HG03066 (cell line): ENCODE results near the gene CRB3.
"Not testable (repeated sequence)": the region's sequence is repeated elsewhere in the genome, so short reads cannot be mapped to it uniquely, and the experiment has no call there.

Experiments
- ATAC-seq: cut with Tn5 transposase; IDR thresholded peaks from one replicate; pipeline ENCODE4 v1.9.1; 2021; ENCODE audit warnings: low read depth; ENCODE audit not compliant: unreplicated experiment

Gene CRB3

GRCh38 chr19:6489278-6490061 lies 25.4 kb downstream of the CRB3 start:
- no peak for ATAC-seq

DNA sequence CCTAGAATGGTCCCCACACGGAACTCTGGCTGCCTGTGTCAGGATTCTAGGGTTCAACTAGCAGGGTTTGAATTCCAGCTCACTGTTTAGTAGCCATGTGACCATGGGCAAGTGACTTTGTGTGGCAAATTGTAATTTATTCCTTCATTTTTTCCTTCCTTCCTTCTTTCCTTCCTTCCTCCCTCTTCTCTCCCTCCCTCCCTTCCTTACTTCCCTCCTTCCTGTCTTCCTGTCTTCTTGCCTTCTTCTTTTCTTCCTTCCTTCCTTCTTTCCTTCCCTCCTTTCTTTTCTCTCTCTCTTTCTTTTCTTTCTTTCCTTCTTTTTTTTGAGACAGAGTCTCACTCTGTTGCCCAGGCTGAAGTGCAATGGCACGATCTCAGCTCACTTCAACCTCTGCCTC lies 26.1 kb downstream of the CRB3 start:
- ATAC-seq = no peak

DNA sequence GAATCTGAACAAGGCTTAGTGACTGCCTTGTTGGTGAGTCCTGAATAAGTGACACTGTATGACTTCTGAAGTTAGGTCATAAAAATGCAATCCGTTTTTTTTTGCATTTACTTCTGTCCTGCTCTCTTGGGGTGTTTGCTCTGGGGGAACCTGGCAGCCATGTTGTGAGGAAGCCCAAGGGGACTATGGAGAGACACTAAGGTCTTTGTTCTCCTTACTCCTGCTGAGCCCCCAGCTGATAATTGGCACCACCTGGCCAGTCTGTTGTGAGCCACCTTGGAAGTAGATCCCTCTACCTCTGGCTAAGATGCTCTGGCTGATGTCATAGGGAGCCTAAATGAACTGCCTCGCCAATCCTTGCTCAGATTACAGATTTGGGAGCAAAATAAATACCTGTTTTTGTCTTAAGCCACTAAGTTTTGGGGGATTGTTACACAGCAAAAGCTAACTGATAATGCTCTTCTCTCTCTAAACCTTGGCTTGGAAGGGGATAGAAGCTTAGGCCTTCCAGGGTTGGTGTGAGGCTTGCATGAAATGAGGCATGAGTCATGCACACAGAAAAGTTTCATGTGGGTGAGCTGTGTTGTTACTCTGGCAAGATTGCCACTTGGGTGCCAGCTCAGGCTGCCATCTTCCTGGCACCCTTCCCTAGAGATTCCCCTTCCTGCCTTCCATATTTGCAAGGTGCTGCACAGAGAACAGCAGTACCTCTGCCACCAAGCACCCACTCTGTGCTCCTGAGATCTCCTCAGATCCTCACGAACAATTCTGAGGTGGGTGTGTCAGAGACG lies 27.9 kb downstream of the CRB3 start:
- ATAC-seq = no peak

- no peak for ATAC-seq
These were observed 30.5 kb downstream of the CRB3 start for GRCh38 chr19:6494438-6495036.

- no peak for ATAC-seq
These were observed 31.9 kb downstream of the CRB3 start for GRCh38 chr19:6495947-6496346.

DNA sequence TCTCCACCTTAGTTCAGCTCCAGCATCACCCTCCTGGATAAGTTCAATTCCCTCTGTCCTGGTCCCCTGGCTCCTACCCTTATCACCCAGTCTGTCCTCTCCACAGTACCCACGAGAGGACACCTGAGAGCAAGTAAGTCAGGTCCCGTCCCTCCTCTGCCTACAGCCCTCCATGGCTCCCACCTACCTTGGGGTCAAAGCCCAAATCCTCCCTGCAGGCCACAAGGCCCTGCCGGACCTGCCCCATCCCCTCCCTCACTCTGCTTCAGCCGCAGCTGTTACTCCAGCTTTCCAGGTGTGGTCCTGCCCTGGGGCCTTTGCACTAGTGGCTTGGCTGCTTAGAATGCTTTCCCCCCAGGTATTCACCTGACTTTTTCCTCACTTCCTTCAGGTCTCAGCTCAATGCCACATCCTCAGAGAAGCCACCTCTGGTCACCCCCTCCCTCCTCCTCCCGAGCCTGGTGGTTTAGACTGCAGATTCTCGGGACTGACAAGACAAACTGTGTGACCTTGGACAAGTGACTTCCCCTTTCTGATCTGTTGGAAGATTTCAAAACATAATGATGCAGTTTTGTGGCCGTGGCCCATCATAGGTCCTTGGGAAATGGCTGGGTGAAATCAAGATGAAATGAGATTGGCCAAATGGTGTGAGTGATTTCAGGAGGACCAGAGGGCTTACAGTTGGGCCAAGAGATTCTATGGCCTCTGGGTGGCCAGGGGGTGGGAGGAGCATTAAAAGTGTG lies 34.4 kb downstream of the CRB3 start:
- ATAC-seq = no peak

DNA sequence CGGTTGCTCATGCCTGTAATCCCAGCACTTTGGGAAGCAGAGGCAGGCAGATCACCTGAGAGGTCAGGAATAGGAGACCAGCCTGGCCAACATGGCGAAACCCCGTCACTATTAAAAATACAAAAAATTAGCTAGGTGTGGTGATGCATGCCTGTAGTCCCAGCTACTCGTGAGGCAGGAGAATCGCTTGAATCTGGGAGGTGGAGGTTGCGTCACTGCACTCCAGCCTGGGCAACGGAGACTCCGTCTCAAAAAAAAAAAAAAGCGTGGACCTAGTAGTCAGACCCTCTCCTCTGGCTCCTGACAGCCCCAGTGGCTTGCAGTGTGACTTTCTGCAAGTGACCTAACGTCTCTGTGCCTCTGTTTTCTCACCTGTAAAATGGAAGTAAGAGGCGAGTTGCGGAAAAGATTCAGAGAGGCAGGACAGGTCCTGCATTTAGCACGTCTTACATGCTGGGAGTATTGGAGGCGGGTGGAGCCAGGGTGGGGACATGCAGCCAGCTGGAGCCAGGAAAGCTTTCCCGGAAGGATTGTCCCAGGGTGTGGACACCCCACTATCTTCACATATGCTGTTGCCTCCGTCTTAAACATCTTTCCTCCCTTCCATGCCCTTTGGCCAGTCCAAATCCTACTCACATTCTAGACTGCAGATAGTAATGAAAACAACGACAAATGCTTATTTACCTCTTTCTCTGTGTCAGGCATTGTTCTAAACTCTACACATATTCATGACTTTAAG lies 35.1 kb downstream of the CRB3 start:
- no peak for ATAC-seq

DNA sequence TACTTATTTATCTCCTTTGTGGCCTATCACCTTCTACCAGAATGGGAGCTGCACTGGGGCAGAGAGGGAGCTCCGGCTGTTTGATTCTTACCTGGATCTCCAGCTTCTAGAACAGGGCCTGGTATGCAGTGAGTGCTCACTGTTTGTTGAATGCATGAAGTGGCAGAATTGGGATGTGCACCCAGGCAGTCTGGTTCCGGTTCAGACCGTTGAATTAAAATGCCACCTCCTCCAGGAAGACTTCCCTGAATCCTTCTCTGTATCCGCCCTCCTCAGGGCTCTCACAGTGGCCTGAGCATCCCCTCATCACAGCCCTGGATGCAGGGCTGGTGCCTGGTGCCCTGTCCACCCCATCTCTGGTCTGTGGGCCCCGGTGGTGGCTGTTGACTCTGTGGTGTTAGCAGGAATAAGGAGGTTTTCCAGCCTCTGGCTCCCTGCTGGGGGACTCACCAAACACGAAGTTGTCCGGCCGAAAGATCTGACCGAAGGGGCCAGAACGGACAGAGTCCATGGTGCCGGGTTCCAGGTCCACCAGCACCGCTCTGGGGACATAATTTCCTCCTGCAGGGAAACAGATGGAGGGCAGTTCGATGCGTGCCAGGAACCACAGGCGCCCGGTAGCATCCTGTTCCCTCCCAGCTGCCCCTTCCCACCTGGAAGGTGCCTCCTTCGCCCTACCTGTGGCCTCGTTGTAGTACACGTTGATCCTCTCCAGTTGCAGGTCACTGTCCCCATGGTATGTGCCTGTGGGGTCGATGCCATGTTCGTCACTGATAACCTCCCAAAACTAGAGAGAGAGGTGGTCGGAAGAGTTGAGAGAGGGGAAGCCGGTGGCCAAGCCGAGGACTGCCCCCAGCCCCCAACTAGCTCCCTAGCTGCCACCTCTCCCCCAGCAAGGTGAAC lies 37.0 kb downstream of the CRB3 start:
- no peak for ATAC-seq

DNA sequence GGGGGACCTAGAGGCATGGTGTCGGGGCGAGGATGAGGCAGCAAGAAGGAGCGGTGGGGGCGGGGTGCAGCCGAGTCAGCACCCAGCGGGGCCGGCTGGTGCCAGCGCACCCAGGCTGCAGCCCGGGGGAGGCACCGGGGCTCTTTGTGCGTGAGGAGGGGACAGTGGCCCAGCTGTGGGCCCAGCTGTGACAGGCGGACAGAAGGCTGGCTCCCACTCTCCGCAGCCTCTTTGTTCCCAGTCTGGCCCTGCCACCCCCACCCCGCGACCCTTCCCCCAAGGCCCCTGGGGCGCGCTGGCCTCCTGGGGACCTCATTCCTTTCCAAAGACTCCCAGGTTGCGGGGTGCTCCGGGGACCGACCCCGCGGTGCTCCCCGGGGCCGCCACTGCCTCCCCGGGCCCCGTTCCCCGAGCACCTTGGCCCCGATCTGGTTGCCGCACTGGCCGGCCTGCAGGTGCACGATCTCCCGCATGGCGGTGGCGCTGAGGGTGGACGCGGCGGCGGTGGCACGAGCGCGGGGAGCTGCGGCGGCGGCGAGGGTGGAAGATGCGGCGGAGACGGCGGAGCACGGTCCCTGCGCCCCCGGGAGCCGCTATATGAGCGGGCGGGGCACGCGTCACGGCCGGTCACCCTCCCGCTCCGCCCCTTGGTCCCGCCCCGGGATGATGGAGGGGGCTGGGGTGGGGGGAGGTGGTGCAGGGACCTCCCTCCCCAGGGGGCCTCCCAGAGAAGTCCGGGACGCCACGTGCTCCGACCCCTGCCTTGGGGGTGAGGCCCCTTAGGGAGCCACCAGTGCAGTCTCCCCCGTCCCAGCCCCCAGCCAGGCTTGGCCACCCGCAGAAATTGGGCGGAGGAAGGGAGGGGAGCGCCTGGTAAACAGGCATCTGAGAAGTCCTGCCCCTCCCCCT lies 37.9 kb downstream of the CRB3 start, which contains the start of gene TUBB4A:
TUBB4A (minus strand) TSS at position 570 of the 909 bp plus-strand sequence; CDS start at position 473, 97 bp downstream.
- ATAC-seq = no peak

- no peak for ATAC-seq
These were observed 39.5 kb downstream of the CRB3 start for GRCh38 chr19:6503407-6504201.

- not testable (repeated sequence) for ATAC-seq
These were observed 44.1 kb downstream of the CRB3 start for GRCh38 chr19:6508028-6508771.

DNA sequence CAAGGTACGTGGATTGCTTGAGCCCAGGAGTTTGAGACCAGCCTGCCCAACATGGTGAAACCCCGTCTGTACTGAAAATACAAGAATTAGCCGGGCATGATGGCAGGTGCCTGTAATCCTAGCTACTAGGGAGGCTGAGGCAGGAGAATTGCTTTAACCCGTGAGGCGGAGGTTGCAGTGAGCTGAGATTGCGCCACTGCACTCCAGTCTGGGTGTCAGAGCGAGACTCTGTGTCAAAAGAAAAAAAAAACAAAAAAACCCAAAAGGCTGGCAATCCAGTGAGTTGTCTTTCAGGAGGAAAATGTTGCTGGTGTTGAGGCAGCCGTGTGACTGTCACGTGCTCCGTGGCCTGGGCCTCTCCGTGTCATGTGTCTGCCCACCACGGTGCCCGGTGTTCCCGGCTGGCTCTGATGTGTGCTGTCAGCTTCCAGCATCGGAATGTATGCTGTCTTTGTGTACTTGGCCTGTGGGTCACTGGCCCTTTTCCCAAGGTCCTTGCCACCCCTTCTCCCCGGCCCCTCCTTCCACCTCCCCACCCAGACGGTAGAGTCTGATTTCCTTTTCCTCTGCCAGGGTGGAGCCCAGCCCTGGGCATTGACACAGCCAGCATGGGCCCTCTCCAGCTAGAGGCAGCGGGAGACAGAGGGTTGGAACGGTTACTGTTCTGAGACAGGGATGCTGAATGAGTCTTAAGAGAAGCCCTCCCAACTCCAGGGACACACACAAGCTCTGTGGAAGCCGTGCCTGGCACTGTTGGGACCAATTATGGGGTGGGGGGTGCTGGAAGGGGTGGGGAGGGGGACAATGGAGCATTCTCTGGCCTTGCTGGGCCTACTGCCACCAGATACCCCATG lies 45.3 kb downstream of the CRB3 start:
- ATAC-seq = no peak

- no peak for ATAC-seq
These were observed 46.5 kb downstream of the CRB3 start for GRCh38 chr19:6510618-6511017.

- no peak for ATAC-seq
These were observed 50.0 kb downstream of the CRB3 start for GRCh38 chr19:6514089-6514488.

- no peak for ATAC-seq
These were observed 51.0 kb downstream of the CRB3 start for GRCh38 chr19:6514926-6515544.
